Lower leg skin (tissue), 4 donors: ENCODE data around the gene HSD17B4. TPM values are rescaled to one million over a fixed set of nuclear protein-coding genes. Genes with fewer than 3 reads are reported as not detected.
"Not testable (repeated sequence)": the region's sequence is repeated elsewhere in the genome, so short reads cannot be mapped to it uniquely, and the experiment has no call there.

Source experiments
- DNase-seq, 2 donors: peaks; one replicate each; pipeline ENCODE4 v3.0.0-alpha.2; 2019; ENCODE audit warnings: low spot score in 2 of 2
- H3K4me3 ChIP-seq: fragments of 200-600 bp; sonication (generic); 2 replicates; pipeline ENCODE4 v1.5.1; 2017; ENCODE audit warnings: mild to moderate bottlenecking, low read depth; ENCODE audit not compliant: poor library complexity, severe bottlenecking
- POLR2A ChIP-seq, 2 donors: fragments of 450-650 bp; IDR thresholded peaks; one replicate each; pipeline ENCODE4 v1.6.1; 2016 to 2017; ENCODE audit warnings: antibody characterized with exemption in 2 of 2, mild to moderate bottlenecking in 1 of 2, moderate library complexity in 1 of 2
- WGBS, 2 donors: methylation state at CpG; one replicate each; pipeline ENCODE4 v1.1.5; 2018; 5-methylcytosine and 5-hydroxymethylcytosine counted together
- intact Hi-C: fragments of 100-400 bp; cut with DNase I; formaldehyde crosslinking; loops from one replicate; pipeline ENCODE4 v1.15.0; 2023; ENCODE audit warnings: low total_unique reads
- total RNA-seq, 4 donors: library from RNA; depleted of rRNA; stranded (reverse); fragments of >200 nt; gene quantifications; one replicate each; pipeline ENCODE4 v1.1.0, GENCODE V29; 2016
- TF ChIP-seq, protein P1 (sequence below), 3 donors: fragments of 450-650 bp; IDR thresholded peaks; one replicate each; pipeline ENCODE4 v1.5.1; 2016; ENCODE audit warnings: antibody characterized with exemption in 3 of 3, mild to moderate bottlenecking in 3 of 3, moderate library complexity in 2 of 3

The HSD17B4 gene
- total RNA-seq, 4 donors from 2014 or later, result 88.6 to 176 (median 132) TPM

DNA sequence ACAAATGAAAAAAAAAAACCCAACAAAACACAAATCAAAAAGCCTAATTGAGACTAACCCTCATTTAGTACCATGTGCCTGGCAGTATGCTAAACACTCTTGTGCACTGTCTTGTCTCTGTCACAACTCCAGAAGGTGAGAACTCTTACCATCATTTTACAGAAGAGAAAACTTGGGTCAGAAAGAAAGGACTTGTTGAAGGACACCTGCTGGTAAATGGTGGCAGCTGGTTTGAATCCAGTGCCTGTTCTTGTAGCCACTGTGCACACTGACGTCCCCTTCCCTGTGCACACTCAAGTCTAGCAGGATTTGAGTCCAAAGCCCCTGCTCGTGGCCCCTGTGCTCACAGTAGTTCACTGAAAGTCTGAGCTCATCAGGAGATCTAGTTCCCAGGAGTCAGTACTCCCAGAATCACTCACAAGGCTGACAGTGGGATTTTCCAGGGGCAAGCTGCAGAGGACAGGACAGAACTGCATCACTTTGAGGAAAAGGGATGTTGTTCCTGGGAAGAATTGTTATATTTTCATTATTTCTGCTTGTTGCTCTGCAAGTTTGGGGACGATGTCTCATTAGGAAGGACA is 43.0 kb upstream of the HSD17B4 start:
- intact Hi-C loops, result loop anchor here (10.0 kb wide), 1 partner anchor 65 kb away; no protein-coding TSS in a partner anchor
- 76 to 85% methylated on average over 3 of the region's 3 CpGs for whole genome bisulfite sequencing, 2 donors
- DNase-seq, result no peak

DNA sequence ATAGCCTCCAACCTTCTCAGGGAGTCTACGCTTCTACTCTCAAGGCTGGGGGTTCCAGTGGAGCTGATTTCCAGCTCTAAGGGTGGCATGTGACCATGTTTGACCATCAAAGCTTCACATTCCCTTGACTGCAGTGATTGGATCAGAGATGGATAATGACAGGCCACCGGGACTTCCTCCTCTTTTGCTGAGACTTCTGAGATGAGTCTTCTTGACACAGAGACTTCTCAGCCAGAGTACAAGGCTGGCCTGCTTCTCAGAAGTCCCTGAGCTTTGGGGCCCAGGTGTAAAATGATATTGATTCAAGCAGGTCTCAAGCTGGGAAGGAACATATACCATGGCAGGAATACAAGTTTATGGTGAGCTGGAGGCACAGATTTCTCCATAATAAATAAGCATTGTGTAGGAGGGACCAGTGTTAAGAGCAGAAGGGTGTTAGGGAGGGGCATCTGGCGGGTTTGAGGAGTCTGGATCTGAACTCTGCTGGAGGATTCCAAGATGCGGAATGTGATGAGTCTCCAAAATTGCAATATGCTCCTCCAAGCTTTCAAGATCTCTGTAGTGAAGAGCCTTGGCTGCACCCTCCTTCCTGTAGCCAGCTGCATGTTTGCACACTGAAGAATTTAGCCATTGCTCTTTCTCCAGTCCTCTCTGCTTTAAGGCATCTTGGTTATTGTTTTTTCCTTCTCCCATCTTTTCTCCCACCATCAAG is 41.7 kb upstream of the HSD17B4 start:
- WGBS, 2 donors, result 59 to 77% methylated on average over 4 of the region's 4 CpGs
- intact Hi-C loops, result loop anchor here (5.0 kb wide), 1 partner anchor 423 kb away; the partner anchor contains the start of gene DTWD2
- no peak overlapping the region for H3K4me3 ChIP-seq
- DNase-seq, result no peak
- TF ChIP-seq, protein P1, sequence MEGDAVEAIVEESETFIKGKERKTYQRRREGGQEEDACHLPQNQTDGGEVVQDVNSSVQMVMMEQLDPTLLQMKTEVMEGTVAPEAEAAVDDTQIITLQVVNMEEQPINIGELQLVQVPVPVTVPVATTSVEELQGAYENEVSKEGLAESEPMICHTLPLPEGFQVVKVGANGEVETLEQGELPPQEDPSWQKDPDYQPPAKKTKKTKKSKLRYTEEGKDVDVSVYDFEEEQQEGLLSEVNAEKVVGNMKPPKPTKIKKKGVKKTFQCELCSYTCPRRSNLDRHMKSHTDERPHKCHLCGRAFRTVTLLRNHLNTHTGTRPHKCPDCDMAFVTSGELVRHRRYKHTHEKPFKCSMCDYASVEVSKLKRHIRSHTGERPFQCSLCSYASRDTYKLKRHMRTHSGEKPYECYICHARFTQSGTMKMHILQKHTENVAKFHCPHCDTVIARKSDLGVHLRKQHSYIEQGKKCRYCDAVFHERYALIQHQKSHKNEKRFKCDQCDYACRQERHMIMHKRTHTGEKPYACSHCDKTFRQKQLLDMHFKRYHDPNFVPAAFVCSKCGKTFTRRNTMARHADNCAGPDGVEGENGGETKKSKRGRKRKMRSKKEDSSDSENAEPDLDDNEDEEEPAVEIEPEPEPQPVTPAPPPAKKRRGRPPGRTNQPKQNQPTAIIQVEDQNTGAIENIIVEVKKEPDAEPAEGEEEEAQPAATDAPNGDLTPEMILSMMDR (IDR thresholded peaks at IDR 0.05), result no peak
- TF ChIP-seq POLR2A (IDR thresholded peaks at IDR 0.05), result no peak

More for the DNA sequence above, 43.0 kb upstream of the HSD17B4 start:
- TF ChIP-seq POLR2A (IDR thresholded peaks at IDR 0.05), result no peak
- TF ChIP-seq, protein P1 (IDR thresholded peaks at IDR 0.05), result no peak
- H3K4me3 ChIP-seq, result no peak overlapping the region

DNA sequence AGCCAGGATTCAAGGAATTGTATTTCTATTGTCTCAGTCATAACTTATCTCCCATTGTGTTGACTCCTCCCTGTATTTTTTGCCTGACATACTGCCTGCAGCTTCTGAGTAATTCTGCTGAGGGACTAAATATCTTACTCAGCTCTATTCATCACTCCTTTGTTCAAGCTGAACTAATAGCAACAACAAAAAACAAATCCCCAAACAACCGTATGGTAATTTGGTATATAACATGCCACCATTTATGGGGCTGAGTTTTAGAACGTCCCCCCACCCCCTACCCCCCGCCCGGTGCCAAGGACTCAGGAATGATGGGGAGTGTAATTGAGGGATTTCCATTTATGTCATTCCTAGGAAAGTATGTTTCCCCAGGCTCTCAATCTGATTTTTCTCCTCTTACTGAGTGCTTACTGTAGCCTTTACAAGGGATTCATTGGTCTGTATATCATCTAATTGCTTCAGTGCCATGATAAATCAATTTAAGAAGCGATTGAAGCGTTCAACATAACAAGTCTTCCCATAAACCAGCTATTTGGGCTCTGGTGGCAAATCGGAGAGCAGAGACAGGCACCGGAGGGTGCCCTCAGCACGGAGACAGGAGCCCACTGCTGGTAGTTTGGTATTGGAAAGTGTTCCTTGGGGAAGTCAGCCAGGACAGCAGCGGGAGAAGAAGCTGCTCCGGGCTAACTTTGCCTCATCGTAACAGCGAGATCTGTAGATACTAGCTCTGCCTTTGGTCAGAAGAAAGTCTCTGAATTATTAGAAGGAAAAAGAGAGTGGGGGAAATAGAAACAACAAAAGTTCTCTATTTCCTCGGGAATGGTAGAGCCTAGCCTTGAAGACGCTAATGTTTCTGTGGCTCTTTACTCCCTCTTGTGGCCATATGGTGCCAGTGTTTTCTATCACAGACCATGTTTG is 40.7 kb upstream of the HSD17B4 start:
- 5 to 6% methylated on average over 15 of the region's 15 CpGs for WGBS, 2 donors
- H3K4me3 ChIP-seq, result peak overlapping the region; percentile 2
- TF ChIP-seq, protein P1 (IDR thresholded peaks at IDR 0.05), result peak in 1 of 3 donors; percentile 57
- no peak for TF ChIP-seq POLR2A (IDR thresholded peaks at IDR 0.05)
- intact Hi-C loops, result loop anchor here (5.0 kb wide), 1 partner anchor 424 kb away; the partner anchor contains the start of gene DTWD2
- DNase-seq, result peak in 1 of 2 donors; percentile 71

DNA sequence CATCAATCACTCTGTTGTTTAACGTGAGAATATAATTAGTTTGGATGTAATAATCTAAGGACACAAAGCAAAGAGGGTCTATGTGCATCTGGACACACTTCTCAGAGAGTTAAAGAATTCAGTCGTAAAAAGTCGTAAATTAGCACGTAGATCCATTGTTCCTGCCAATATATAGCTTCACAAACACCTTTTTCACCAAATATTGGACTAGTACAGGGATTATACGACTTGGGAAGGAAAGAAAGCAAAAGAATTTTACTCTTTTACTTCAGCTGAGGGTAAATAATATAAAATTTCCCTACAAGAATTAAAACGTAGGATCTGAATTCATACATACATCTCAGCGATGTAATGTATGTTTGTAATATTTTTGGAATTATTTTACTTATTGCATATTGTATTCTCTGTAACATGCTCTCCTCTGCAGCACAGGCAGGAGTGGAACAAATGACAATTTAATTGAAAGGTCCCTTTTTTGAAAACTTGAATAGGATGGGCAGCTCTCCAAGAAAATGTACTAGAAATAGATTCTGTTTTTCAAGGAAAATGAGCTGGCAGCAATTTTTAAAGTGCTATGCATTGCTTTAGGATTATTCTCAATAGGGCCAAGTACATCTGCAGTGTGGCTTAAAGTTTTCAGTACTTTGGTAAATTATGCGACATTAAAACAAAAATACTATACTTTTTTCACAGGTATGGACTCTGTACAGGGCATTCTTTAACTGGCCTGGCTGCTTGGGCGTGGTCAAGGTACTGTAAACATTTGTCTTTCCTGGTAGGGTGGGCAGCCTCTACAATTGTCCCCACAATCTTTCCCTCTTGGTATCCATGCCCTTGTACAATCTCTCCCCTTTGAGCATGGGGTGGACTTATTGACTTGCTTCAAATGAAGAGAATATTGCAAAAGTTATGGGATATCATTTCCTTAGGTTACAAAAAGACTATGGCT is 39.7 kb upstream of the HSD17B4 start:
- intact Hi-C loops, result loop anchor here (5.0 kb wide), 1 partner anchor 425 kb away; the partner anchor contains the start of gene DTWD2
- no peak overlapping the region for H3K4me3 ChIP-seq
- no peak for DNase-seq
- no peak for TF ChIP-seq POLR2A (IDR thresholded peaks at IDR 0.05)
- TF ChIP-seq, protein P1 (IDR thresholded peaks at IDR 0.05), result no peak
- WGBS, 2 donors, result 37 to 41% methylated on average over 9 of the region's 9 CpGs

DNA sequence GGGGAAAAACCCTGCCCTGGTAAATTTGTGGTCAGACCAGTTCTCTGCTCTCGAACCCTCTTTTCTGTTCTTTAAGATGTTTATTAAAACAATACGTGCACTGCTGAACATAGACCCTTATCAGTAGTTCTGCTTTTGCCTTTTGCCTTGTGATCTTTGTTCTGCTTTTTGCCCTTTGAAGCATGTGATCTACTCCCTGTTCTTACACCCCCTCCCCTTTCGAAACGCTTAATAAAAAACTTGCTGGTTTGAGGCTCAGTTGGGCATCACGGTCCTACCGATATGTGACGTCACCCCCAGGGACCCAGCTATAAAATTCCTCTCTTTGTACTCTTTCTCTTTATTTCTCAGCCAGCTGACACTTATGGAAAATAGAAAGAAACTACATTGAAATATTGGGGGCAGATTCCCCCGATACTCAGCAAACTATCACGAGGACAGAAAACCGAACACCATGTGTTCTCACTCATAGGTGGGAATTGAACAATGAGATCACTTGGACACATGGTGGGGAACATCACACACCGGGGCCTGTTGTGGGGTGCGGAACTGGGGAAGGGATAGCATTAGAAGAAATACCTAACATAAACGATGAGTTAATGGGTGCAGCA is 38.1 kb upstream of the HSD17B4 start:
- not testable (repeated sequence) for DNase-seq, H3K4me3 ChIP-seq
- 76 to 80% methylated on average over 13 of the region's 13 CpGs for WGBS, 2 donors
- intact Hi-C loops, result loop anchor here (5.0 kb wide), 1 partner anchor 427 kb away; the partner anchor contains the start of gene DTWD2
